NCI-H2081 treated with DMSO at 0.1 percent for 48 hours (cell line): ENCODE measurements around the gene GNPDA2.

ENCODE experiments used
- DNase-seq: peaks from one replicate; lab custom pipeline; 2025; lab: John Stamatoyannopoulos, UW

GNPDA2 gene

DNA sequence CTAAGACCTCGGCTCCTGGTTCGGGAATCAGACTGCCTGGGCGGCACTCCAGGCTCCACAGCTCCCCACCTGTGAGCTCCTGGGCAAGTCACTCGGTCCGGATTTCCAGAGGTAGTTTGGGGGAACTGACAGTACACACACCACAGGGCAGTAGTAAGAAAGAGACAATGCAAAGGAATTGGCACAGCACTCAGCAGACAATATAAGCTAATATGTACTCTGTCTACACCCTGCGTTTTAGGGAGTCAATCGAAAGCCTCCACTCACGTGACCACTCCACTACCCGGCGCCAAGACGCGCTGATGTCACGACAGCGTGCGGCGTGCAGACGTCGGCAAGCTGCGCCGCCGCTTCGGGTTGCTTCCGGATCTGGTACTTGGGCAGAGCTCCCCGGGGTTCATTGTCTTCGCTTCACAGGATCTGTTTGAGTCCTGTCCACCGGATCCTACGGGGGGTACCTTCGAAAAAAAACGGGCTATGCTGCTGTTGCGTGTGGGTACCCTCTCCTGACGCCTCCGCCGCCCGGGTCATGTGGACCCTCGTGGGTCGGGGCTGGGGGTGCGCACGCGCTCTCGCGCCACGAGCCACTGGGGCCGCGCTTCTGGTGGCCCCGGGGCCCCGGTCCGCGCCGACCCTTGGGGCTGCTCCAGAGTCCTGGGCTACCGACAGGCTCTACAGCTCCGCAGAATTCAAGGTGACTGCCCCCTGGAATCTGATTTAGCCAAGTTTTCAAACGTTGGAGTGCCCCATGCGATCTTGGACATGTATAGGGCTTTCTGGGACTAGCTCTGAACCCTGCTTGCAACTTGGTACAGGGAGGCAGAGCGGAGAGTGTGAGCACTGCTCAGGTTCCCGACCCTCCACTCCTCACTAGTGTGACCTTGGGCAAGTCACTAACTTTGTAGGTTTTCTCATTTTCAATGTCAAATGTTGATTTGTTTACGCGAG lies 48.0 kb downstream of the GNPDA2 start, which contains the start of gene GUF1:
GUF1 (plus strand) TSS at position 327 of the 948 bp plus-strand sequence; CDS start at position 530, 203 bp downstream.
- DNase-seq = peak; percentile 85

DNA sequence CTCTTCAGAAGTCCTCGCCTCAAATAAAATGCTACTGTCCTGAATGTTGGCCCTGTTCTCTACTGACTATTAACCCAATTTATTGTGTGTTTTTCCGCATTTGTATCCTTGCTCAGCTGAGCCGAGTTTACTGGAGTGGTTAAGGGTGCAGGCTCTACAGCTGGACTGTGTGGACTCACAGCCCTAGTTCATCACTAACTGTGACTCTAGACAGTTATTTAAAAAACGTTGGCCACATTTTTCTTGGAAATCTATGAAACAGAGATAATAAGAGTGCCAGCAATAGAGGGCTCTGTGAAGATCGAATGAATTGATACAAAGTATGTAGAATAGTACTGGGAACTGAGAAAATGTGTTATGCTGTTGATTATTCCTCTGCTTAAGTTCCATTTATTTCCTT lies 51.0 kb downstream of the GNPDA2 start:
- DNase-seq = no peak

DNA sequence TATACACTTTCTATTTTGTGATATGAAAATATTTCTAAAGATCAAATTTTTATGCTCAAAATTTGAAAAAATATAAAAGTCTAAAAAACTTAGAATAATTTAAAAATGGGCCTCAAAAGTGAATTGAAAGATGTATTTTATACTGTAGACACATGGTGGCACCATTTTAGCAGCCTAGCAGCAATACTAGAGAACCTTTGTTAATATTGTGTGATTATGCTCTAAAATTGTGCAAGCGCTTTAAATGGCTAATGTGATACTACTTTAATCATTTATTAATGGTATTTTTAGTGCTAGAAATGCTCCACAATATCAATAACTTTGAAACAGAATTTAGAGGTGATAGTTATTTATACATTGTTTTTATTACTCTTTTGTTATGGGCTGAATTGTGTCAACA lies 51.9 kb downstream of the GNPDA2 start:
- DNase-seq = no peak

DNA sequence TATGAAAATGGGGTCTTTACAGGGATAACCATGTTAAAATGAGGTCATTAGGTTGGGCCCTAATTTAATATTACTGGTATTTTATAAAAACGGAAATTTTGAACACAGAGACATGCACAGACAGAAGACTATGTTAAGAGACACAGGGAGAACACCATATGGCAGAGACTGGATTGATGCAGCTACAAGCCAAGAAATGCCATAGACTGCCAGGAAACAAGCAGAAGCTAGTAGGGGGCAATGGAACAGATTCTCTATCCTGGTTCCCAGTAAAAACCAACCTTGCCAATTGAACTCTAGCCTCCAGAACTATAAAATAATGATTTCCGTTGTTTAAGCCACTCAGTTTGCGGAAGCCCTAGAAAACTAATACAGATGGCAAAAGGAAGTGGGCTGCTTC lies 54.7 kb downstream of the GNPDA2 start:
- DNase-seq = no peak

DNA sequence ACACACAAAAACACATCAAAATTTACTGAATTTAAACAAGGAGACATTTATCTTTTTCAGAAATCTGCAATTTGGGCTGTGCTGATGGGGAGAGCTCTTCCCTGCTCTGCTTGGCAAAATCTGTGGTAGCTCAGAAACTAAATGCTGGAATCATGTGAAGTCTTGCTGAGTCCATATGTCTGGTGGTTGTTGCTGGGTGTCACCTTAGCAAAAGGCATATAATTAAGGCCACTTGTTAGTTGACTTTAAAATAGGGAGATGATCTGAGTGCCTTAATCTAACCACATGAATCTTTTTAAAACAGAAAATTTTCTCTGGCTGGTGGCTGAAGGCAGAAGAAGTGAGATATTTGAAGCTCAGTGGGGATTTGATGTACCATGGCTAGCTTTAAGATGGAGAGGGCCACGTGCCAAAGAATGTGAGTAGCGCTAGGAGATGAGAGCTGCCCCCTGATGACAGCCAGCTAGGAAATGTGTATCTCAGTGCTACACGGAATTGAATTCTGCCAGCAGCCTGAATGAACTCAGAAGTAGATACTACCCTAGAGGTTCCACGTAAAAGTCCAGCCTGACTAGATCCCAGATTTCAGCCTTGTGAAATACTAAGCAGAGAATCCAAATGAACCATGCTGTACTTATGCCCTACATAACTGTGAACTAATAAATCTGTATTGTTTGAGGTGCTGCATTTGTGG lies 55.7 kb downstream of the GNPDA2 start:
- DNase-seq = no peak

DNA sequence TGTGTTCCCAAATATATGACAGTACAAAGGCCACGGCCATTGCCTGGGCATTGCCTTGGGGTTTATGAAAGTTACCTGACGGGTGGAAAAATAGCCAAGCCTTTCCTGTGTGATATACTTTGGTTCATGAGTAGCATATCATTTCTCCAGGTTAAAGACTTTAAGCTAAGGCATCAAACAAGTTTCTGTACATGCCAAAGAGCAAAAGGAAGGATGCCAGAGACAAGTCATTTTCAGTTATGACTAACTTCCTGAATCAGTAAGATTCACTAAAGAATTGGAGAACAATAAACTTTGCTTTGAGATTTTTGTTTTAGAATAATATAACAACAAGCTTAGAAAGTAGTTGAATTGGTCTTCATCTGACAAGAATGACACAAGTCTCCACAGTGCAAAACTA lies 57.8 kb downstream of the GNPDA2 start:
- no peak for DNase-seq

DNA sequence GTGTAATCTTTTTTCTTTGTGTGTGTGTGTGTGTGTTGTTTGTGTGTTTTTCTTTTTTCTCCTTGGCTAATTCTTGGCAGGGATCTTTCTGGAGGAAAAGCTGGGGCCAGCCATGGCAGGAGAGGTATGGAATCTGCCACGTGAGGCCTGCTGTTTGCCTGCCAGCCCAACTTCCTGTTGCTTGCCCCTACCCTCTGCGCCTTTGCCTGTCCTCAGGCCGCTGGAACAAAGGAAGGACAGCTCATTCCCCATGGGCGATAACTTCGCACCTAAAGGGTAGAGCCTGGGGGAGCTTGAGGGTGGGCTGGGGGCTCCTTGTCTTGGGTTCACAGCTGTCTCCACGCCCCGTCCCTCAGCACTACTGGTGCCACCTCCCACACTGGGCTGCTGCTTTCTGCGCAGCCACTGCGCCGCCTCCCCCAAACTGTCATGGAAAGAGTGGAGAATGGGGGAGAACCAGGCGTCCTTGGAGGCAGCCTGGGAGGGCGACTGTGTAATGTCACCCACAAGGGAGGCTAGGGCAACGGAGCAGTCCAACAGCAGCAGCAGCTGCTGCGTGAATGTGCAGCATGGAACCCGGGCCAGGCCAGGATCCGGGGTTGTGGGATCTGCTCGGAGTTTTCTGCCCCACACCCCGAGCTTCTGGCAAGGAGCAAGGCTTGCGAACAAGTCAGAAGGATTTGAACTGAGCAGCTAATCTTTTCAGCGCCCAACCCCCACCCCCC lies 62.7 kb downstream of the GNPDA2 start:
- no peak for DNase-seq

DNA sequence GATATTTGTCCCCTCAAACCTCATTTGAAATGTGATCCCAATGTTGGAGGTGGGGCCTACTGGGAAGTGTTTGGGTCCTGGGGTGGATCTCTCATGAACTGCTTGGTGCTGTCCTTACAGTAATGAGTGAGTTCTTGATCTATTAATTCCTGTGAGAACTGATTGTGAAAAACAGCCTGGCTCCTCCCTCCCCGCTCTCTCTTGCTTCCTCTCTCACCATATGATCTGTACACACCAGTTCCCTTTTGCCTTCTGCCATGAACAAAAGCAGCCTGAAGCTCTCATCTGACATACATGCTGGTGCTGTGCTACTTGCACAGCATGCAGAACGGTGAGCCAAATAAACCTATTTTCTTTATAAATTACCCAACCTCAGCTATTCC lies 63.7 kb downstream of the GNPDA2 start:
- DNase-seq = no peak

DNA sequence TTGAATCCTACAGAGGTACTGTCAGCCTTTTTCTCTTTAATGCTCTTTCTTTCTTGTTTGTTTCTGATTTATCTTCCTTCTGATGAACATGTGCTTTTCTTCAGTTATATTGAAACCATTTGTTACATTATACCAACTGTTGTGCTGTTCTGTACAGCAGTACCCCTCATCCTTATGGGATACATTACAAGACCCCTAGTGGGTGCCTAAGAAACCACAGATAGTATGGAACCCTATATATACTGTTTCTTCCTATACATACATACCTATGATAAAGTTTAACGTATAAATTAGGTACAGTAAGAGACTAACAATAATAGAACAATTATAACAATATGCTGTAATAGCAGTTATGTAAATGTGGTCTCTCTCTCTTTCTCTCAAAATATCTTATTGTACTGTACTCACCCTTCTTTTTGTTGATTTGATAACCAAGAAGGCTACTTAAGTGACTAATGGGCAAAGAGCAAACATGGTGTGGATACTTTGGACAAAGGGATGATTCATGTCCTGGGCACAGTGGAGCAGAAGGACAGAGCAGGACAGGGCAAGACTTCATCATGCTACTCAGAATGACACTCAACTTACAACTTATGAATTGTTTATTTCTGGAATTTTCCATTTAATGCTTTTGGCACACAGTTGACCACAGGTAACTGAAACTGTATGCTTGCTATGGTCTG lies 64.3 kb downstream of the GNPDA2 start:
- no peak for DNase-seq

DNA sequence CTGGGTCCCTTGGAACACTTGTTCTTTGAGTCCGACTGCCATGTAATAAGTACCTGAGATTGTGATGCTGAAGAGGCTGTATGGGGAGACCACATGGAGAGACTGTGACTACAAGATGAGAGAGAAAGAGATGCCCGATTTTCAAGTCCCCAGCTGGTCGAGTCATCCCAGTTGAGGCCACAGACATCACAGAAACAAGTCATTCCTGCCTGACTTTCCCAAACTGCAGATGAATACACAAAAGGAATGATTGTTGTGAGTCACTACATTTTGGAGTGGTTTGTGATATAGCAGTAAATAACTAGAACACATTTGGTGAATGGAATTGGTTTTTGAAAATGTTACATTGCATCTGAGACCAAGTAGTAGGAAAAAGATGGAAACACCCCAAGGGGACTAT lies 66.0 kb downstream of the GNPDA2 start:
- no peak for DNase-seq

DNA sequence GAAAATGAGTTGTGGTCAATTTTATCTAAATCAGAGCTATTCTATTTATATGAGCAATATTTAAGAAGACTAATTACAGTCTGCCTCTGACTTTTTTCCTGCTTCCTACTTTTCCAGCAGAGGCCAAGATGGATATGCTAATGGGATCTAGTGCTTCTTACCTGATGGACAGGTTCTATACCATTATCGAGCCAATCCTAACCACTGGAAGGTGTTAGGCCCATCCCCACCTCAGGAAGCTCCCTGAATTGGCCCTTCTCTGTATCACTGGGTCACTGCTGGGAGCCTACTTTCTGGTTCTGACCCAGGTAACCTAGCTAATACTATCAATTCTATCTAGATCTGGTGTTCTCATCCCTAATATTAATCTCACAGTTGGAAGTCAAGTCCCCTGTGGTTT lies 74.4 kb downstream of the GNPDA2 start:
- DNase-seq = no peak
